HG03175 (cell line): Measurements from ENCODE around the gene BCAS2.

Source experiments
- ATAC-seq: cut with Tn5 transposase; IDR thresholded peaks from one replicate; pipeline ENCODE4 v1.9.1; 2021; ENCODE audit warnings: mild to moderate bottlenecking, moderate library complexity; ENCODE audit not compliant: unreplicated experiment

BCAS2 gene

DNA sequence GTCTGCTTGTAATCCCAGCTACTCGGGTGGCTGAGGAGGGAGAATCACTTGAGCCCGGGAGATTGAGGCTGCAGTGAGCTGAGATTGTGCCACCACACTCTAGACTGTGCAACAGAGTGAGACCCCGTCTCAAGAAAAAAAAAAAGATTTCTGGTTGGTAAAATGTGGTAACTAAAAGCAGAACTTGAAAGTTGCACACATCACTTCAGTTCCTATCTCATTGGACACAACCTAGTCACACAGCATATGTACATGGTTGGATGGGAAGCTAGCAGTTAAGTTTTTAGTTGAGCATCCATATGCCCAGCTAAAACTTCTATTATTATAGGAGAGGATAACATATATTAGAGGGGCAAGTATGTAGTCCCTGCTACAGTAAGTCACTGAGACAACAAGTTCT is 22.1 kb downstream of the BCAS2 start:
- ATAC-seq = no peak

GRCh38 chr1:114558544-114558943 is 22.9 kb downstream of the BCAS2 start:
- peak; percentile 54 for ATAC-seq

DNA sequence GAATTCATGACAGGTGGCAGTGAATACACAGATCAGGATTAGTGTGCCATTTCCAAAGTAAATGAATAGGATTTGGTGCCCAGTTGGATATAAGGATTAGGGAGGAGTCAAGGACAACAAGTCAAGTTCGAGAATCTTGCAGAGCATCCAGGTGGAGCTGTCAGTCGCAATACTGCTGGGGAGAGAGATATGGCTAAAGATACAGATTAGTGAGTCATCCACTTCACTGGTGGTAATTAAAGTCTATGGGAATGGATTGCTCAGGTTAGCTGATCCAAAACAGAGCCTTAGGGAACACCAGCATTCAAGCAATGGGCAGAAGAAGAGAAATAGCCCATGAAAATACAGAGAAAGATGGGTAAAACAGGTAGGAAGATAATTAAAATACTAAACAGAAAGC is 26.8 kb downstream of the BCAS2 start:
- no peak for ATAC-seq

DNA sequence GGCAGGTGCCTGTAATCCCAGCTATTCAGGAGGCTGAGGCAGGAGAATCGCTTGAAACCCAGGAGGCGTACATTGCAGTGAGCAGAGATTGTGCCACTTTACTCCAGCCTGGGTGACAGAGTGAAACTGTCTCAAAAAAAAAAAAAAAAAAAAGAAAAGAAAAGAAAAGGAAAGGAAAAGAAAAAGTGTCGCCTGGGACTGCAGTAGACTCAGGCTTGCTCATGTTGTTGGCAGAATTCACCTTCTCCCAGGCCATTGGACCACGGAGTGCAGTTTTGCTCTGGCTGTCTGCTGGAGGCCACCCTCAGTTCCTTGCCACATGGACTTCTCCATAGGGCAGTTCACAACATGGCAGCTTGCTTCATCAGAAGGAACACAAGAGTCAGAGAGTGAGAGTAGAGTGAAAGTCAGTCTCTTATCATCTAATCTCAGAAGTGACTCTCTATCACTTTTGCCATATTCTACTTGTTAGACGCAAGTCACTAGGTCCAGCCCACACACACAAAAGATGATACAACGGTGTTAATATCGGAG is 29.2 kb downstream of the BCAS2 start:
- no peak for ATAC-seq

- no peak for ATAC-seq
These were observed 30.0 kb downstream of the BCAS2 start for GRCh38 chr1:114551400-114551799.

DNA sequence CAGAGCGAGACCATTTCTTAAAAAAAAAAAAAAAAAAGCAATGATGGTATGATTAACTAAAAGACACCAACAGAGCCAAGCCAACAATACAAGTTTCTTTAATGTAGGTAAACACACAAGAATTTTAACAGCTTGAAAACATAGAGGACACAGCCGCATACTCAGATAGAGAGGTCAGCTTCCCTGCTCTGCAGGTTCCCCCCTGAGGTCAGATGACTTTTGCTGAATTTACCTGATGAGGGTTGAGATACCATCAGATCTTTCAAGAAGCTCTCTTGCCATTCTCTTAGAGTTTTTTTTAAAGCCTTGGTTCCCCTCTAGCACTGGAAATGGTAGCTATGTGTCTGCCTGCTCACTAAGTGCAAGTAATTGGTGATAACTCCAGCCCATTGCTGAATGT is 31.1 kb downstream of the BCAS2 start:
- no peak for ATAC-seq

- ATAC-seq = no peak
These were observed 32.3 kb downstream of the BCAS2 start for GRCh38 chr1:114549137-114549536.

DNA sequence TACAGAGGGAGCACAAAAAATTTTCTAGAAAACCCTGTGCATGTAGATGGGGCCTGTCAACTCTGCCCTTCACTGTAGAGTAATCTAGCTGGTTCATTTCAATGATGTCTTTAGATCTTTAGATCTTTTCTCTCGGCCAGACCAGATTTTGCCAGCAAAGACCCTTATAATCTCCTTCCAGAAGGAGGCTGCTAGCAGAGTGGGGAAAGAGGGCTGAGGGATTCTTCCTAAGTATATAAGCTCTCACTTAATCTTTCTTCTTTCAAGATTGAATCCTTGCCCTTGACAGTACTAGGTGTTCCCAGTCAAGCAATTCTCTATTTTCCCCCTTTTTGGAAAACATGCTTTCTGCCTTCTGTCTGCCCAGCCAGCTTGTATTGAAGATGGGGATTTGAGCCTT is 34.3 kb downstream of the BCAS2 start:
- ATAC-seq = no peak

DNA sequence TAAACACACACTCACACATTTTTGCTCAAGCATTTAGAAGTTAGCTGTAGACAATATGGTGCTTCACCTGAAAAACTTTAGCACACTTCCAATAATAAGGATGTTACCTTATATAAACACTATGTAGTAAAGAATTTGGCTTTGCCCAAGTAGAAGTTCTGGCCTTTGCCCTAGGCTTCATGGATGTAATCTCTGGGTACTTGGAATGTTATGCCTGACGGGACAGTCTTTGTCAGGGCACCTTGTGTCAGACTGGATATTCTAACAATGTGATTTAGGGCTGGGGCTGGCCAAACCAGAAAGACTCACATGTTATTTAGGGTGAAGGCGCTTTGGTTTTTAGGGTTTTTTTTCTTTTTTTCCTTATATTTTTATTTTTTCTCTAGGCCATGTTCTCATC is 35.6 kb downstream of the BCAS2 start:
- ATAC-seq = no peak

- no peak for ATAC-seq
These were observed 36.1 kb downstream of the BCAS2 start for GRCh38 chr1:114545315-114545714.

- ATAC-seq = no peak
These were observed 40.6 kb downstream of the BCAS2 start for GRCh38 chr1:114540821-114541220.

- ATAC-seq = no peak
These were observed 41.1 kb downstream of the BCAS2 start for GRCh38 chr1:114540272-114540671.

DNA sequence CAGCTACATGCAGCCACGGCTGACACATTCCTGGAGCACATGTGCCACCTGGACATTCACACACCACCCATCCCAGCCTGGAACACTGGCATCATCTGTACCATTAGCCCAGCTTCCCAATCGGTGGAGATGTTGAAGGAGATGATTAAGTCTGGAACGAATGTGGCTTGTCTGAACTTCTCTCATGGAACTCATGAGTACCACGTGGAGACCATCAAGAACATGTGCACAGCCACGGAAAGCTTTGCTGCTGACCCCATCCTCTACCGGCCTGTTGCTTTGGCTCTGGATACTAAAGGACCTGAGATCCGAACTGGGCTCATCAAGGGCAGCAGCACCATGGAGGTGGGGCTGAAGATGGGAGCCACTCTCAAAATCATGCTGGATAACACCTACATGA is 45.4 kb downstream of the BCAS2 start:
- ATAC-seq = no peak

DNA sequence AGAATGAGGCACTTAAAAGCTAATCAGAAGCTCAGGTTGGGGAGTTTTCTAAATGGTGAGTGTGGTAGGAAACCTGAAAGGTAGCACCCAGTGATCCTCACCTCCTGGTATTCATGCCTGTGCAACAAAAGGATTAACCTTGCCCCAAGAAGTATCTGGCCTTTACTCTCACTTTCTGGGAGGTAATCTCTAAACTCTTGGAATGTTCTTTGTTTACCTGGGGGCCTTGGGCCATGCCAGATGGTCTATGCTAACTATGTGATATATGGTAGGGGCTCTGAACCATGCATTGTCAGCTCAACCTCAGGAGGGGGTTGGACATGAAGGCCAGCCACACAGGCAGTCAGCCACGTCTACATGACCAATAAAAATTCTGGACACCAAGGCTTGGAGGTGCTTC is 46.0 kb downstream of the BCAS2 start:
- ATAC-seq = no peak

- no peak for ATAC-seq
These were observed 50.3 kb downstream of the BCAS2 start for GRCh38 chr1:114531094-114531493.

DNA sequence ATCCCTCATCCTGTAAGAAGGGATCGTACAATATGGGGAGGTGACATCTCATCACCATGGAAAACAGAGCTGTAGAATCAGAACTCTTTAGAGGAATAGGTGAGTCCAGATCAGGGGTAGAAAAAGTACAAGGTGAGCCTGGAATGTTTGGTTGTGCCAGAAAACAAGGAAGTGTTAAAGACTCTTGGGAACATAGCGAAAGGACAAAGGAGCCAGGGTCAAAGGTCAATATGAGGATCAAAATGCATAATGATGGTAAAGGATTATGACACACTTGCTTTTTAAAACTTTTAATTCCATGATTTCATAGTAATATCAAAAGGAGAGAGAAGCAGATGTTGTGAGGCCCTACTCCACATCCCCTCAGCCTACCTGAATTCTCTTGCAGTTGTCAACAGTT is 51.2 kb downstream of the BCAS2 start:
- no peak for ATAC-seq

DNA sequence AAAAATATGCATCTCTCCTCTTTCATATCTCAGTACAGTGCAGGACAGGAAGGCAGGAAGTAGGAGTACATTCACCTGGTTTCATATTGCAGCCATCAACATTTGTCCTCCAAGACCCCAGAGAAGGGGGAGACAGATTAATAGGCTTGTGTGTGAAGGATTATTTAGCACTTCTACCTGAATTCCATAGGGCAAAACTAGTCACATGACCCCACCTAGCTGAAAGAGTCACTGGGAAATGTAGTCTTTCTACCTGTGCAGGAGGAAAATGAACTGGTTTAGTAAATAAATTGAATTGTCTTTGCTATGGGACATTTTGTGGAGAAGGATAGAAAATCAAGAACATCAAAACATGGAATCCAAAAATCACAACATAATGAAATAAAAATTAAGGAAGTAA is 56.5 kb downstream of the BCAS2 start:
- ATAC-seq = no peak

DNA sequence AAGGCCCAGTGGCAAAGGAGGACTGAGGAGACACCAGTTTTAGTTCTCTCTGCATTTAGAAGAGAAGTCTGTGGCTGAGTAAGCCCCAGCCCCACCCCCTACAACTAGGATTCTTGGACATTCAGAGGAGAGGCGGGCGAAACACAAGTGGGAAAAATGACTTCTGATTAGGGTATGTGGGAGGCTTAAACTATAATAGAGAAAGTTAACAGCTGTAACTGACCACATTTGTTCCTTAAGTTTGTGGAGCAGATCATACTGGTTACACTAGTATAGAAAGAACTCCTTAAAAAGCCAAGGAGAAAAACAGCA is 59.2 kb downstream of the BCAS2 start:
- ATAC-seq = no peak

DNA sequence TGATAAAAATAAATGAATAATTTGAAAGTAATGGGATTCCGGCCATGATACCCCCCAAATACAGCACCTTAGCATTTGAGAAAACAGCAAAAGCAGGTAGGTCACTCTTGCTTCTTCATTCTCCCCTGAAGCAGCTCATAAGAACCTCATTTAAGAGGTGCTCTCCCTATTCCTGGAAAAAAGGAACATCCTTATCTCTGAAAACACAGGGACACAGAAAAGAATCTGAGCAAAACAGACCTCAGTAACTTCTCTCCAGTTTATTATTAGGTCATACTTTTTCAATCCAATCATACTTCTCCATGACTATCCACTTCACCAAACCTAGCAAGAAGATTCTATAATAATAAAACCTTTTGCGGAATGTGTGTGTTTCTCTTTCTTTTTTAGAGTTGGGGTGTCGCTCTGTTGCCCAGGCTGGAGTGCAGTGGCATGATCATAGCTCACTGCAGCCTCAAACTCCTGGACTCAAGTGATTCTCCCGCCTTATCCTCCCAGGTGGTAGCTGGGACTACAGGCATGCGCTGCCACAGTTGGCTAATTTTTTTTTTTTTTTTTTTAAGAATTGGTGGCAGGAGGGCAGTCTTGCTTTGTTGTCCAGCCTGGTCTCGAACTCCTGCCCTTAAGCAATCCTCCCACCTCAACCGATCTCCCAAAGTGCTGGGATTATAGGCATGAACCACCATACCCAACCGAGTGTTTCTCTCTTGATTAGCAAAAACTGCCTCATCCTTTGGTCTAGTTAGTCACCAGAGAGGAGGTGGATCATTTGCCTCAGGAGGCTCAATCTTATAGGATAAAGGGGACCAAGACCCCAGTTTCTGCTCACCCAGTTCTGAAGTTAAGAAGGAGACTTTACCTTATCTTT is 59.8 kb downstream of the BCAS2 start:
- ATAC-seq = no peak
